UCSD-AML1 (cell line): ENCODE data around the gene PRPSAP2.
"Not testable (repeated sequence)": the region's sequence is repeated elsewhere in the genome, so short reads cannot be mapped to it uniquely, and the experiment has no call there.

Source experiments
- DNase-seq: peaks from one replicate; lab custom pipeline; 2025; ENCODE audit not compliant: unreplicated experiment; lab: John Stamatoyannopoulos, UW

The PRPSAP2 gene, protein sequence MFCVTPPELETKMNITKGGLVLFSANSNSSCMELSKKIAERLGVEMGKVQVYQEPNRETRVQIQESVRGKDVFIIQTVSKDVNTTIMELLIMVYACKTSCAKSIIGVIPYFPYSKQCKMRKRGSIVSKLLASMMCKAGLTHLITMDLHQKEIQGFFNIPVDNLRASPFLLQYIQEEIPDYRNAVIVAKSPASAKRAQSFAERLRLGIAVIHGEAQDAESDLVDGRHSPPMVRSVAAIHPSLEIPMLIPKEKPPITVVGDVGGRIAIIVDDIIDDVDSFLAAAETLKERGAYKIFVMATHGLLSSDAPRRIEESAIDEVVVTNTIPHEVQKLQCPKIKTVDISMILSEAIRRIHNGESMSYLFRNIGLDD

DNA sequence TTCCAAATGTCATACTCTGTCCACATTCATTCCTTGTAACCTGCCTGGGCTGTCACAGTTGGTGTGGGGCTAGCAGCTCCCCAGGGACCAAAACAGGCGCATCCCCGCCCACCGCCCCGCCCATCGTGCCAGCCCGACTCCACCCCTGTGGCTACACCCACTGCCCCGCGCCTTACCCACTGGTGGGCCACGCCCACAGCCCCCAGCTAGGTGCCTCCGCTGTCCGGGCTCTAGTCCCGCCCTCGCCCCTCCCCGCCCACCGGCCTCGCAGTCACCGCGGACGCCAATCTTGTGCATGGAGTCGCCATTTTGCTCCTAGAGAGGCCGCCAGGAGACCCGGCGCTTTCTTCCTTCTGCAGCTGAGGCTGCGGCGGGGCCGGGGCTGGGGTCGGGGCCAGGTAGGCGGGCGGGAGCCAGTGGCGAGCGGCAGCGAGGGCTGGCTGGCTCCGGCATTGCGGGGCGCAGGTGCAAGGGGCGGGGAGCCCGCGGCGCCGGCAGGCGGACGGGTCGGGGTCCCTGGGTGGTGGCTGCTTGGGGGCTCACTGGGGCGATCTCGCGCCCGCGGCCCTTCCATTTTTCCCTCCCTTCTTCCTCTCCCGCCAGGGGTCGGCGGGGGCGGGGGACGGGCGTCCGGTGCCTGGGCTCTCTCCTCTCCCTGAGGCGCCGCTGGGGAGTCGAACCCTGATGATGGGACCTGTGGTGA is at the start of gene PRPSAP2:
PRPSAP2 (plus strand) TSS at position 268 of the 703 bp plus-strand sequence. CDS start 7,703 bp downstream, outside the sequence.
- peak; percentile 95 for DNase-seq

DNA sequence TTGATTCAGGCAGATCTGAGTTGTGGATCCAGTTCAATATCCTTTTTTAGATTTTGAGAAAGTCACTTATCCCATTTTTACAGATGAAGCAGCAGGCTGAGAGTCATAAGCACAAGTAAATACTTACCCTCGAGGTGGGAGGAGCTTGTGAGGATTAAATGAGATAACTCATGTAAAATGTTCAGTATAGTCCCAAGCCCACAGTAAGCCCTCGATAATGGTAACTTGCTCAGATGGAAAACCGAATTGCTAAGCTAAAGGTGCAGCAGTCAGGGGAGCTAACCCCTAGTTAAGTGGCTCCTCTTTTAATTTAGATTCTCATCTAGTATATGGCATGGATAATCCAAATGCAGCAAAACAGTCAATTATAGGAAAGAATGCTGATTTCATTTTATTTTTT is 42.0 kb upstream of the PRPSAP2 start:
- DNase-seq = not testable (repeated sequence)

DNA sequence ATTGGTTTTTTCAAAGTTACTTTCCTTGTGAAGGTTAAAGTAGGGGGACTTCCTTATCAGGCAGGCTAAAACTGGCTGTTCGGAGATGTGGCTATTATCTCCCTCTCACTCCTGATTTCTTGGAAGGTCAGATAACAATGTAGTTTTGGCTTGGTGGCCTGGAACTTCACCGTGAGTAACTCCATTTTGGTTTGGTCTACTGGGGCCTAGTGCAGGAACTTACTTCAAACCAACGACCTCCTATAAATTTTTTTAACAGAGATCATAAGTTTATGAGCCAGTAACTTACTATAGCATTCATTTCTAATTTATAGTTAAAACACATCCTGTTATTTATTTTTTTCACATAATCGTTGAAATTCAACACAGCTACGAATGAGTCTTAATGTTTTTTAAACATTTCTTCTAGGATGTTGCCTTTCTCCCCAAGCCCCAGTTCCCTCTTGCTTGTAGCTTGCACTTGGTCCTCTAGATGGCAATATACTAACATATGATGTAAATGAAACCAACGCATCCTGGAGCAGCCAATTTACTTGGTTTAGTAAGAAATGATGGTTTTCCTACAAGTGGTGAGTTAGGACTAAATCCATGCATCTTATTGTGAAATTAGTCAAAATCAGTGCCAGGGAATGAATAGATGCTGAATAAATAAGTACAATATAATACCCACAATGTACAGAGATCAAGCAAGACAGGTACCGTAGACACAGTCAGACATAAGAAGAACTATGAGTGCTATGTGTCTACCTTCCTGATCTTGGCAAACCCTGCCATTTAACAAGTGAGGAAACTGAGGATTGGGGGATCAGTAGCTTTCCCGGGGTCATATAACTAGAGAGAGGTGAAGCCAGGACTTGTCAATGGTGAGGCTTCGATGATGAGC is 41.2 kb upstream of the PRPSAP2 start:
- DNase-seq = not testable (repeated sequence)

DNA sequence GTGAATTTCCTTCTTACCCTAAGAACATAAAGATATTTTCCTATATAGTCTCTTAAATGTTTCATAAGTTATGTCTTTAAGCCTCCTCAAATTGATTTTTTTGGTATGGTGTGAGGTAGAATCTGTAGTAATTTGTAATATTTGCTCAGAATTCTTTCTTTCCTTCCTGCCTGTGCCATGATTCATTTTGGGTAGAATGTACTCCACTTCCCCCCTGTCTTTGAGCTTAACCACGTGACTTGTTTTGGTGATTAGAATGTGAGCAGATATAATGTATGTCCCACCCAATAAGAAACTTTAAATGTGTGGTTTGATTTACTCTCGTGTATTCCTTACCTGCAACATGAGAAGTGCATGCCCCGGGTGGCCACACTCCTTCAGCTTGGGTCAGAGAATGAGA is 36.5 kb upstream of the PRPSAP2 start:
- not testable (repeated sequence) for DNase-seq

DNA sequence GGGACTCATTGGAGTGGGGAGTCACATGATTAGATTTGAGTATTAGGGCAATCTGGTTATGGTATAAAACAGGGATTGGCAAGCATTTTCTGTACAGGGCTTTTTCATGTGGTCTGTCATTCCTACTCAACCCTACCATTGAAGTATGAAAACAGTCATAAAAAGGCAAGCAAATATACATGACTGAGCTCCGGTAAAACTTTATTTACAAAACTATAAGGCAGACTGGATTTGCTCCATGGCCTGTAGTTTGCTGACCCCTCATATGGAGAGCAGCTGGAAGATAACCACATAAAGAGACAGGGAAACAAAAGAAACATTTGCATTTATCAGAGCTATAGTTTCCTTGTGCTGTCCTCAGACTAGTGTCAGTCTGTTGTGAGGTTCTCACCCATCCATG is 30.3 kb upstream of the PRPSAP2 start:
- not testable (repeated sequence) for DNase-seq

DNA sequence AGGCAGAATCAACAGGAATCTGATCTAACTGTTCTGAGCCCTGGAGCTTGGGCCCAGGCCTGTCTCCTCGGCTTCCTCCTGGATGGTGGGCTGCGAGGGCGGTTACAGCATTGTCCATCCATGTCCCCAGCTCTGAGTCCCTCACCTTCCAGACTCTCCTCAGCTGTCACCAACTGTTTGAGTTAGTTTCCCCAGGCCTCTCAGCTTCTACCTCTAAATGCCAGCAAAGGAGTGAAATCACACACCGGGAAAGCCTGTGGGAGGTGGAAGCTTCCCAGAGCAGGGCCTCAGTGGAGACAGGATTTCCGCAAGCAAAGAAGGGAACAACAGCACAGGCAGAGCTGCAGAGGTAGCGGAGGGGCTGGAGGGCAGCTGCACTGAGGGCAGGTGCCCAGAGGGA is 9.4 kb upstream of the PRPSAP2 start:
- no peak for DNase-seq

DNA sequence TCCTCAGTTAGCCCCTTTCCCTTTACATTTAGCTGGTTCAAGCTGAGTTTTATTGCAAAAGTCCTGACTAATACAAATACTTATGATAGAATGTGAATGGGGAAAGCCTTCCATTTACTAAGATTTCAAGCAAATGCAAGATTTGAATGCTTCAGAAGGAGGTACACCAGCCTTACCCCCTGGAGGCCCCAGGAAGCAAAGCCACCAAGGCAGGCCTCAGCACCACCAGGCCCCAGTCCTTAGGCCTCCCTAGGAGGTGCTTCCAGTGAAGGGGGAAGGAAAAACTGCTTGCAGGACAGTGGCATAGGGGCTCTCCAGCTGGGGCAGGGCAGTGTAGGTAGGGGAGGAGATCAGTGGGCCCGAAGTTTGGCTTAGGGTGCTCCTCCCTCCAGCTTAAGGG is 7.3 kb upstream of the PRPSAP2 start:
- DNase-seq = no peak

DNA sequence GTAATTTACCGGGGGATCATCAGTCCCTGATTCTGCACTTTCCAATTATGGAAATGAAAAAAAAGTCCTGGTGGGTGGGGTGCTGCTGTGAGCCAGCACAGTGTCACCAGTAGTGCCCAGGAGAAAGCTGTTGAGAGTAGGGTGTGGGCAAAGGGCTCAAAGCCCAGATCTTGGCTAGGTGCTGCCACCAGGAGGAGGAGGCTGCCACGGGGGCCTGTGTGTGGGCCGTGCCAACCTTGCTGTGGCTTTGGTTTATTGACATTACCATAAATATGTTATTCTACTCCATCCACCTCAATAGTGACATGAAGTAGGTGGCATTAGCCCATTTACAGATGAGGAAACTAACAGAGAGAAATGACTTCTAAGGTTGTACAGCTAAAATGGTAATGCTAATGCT is 6.7 kb upstream of the PRPSAP2 start:
- no peak for DNase-seq

DNA sequence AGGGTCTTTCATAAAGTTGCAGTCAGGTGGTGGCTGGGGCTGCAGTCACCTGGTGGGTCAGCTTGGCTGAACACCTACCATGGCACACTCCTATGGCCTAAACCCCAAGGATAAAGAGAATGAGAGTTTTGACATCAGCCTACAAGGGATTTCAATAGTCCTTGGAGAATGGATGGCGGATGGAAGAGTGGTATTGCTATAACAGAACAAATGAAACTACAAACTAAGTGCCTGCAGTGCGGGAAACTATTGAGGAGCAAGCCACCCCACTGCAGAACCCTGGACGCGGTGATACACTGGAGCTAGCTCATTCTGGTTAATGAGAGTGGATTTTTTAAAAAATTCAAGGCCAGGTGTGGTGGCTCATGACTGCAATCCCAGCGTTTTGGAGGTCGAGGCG is 3.0 kb upstream of the PRPSAP2 start:
- DNase-seq = no peak

DNA sequence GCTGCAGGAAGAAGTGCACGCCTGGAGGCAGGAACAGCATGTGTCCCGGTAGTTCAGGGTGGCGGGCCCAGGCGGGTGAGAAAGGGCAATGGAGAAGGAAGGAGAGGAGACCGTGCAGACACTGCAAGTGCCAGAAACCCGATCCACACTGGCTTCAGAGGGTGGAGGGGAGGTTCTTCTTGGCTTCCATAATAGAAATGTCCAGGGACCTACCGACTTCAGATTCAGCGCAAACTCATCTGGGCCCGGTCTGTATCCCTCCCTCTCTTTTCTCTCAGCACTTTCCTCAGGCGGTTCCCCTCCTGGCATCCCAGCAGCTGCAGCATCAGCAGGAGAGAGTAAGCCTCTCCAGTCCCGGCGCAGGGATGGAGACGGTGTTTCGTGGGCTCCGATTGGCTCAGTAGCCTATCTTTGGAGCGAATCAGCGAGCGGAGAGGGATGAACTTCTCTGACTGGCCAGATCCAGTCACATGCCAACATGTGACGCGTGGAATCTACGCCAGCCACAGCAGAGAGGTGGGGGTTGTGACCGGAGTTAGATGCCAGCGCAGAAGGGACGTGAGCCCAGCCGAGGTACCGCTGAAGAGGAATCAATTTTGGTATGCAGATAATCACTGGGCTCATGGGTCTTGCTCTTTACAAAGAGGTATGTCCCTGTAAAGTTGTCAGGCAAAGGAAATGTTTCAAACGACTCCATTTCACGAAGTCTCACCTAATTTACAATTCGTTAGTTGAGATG is 1.9 kb upstream of the PRPSAP2 start:
- DNase-seq = peak; percentile 86

DNA sequence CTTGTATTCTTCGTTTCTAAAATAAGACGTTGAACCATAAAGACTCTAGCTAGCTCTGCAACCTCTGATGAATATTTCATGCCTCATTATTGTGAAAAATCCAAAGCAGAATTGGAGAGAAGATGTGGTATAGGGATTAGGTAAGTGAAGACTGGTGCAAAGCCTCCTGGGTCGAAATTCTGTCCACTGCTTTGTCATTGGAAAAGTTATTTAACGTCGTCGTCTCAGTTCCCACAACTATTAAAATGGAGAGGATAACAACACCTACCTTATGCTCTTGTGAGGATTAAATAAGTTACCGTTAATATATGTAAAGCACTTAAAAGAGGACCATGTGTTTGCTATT is 1.4 kb upstream of the PRPSAP2 start:
- DNase-seq = no peak

DNA sequence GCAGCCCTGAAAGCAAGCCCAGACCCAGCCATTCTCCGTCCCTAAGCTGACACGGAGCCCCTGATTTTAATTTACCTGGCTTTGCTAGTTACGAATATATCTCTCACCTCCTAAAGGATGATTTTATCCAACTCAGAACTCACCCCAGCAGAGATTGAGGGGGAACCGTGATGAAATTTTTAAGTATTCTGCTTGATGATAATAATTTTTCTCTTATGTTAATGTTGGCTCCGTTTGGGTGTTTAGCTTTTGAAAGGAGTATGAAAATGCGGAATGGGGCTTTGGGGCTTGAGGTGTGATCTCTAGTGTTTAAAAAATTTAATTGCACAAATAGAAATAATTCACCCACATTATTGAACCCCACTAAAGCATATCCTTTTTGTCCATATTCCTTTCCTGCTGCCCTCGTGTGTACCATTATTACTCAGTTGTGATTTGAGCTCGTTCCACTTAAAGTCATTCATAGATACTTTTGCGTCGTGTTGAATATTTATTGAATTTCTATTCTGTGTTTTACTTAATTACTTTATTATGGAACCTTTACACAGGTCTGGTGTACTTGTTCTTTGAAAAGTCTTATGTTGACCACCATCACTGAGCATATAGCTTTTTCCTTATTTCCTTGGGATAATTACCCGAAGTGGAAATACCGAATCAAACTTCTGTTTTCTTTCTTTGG is 775 bp downstream of the PRPSAP2 start:
- DNase-seq = no peak

DNA sequence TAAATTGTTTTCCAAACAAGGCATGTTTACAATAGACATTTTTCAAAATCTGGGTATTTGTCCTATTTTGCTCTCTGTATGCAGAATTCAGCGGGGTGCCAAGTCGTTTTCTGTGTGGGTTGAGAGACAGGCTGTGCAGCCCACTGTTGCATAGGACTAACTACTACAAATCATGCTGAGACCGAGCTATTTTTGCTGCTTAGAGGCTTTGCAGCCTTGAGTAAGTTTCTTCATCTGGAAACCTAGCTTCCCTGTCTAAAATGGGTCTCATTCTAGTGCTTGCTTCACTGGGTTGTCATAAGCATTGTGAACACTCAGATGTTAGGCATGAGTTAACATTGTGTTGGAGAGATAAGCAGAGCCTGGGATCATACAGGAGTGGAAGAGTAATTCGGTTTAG is 1.3 kb downstream of the PRPSAP2 start:
- DNase-seq = no peak

DNA sequence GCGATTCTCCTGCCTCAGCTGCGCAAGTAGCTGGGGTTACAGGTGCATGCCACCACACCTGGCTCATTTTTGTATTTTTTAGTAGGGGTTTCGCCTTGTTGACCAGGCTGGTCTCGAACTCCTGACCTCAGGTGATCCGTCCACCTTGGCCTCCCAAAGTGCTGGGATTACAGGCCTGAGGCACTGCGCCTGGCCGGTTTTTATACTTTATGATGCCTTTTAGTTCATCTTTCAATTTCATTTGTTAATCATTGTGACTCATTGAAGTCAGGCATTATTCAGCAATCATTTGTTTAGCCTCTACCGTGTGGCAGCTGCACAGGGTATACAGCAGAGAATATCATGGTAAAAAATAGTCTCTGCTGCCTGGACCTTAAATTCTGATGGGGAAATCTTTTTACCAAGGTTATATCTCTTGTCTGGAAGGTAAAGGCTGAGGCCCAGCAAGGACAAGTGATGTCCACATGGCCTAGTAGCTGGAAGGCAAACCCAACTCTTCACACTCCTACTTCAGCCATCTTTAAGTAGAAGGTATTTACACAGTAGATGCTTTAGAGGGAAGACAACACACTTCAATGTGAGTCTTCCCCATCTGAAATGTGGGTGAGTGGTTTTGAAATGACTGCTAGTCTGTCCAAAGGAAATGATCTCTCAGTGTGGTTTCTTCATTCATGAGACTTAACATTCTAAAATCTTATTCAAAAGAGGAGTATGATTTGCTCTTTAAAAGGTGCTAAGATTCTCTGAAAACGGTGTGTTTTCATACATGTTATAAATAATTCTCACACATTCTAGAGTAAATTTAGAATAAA is 2.4 kb downstream of the PRPSAP2 start:
- DNase-seq = no peak

DNA sequence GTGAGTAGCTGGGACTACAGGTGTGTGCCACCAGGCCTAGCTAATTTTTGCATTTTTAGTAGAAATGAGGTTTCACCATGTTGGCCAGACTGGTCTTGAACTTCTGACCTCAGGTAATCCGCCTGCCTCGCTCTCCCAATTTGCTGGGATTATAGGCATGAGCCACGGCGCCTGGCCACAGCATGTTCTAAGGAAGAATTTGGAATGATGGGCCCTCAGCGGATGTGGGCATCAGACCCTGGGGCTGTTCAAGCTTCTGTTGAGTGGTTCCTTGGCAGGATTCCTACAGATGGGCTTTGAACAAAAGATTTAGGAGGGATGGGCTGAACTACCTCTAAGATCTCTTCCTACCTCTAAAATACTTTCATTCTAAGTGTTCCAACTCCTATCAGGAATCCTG is 4.1 kb downstream of the PRPSAP2 start:
- DNase-seq = no peak

DNA sequence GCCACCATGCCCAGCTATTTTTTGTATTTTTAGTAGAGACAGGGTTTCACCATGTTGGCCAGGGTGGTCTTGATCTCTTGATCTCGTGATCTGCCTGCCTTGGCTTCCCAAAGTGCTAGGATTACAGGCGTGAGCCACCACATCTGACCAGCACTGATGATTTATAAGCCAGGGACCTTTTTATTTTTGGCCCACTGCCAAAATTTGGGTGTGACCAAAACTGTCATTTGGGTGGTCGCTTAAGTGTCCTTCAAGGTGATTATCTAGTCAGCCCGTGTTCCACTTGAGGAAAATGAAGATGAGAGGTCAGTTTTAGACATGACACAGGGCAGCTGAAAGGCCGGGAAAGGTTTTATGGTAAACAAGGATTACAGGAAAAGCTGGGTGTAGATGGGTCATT is 7.1 kb downstream of the PRPSAP2 start:
- DNase-seq = not testable (repeated sequence)

DNA sequence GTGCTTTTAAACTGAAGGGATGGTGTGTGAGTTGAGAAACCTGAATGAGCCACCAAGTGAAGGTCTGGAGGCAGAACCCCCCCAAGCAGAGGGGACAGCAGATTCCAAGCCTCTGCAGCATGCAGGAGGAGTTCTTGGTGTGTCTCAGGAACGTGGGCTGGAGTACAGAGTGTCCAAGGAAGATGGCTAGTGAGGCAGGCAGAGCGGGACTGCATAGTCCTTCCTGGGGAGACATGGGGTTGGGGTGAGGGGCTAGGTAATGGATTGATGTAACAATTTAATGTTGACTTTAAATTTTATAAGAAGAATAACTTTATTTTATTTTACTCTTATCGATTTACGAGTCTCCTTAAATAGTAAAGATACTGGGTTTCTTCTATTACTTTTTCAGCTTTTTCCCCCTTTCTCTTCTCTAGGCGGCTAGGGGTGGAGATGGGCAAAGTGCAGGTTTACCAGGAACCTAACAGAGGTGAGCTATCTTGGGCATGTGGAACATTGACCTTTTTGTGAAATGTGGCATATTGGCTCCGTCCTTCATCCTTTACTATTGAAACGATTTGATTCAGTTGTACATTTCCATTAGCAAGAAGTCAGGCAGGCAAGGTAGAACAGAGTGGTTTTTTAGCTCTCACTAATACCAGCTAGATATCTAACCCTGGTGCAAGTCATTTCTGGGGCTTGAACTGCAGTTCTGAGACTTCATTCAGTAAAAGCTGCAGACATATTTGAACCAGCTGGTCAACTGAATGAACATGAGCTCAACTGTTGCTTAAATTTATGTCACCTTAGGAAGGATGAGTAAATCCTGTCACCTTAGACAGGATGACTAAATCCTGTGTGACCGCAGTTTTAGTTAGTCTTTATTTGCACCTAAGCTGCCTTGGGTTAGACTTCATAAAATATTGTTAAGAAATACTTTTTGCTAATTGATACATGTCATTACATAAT is 9.2 kb downstream of the PRPSAP2 start:
- no peak for DNase-seq

DNA sequence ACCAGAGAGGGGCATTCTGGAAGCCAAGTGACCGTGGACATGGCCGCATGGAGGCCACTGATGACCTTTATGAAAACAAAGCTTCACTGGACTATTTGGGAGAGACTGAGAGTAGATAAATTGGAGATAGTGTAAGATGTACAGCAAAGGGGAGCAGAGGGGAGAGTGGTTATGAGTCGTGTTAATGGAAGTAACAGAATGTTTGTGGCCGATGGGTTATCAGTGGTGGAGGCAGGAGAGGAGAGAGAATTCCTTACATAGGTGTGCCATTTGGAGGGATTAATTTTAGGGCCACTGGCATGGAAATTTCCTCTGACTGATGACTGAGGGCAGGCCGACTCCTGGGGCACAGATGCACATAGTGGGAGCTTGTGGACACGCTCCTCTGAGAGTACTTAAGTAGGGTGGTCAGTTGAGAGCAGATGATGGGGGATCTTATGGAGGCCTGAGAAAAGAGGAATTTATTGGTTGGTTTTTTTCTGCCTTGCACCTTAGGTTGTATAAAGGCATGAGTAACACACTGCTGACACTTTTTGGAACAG is 19.2 kb downstream of the PRPSAP2 start:
- no peak for DNase-seq
